Activated naive CD4-positive, alpha-beta T cell treated with anti-CD3 and anti-CD28 coated beads, Interleukin-2, amount 50 U/mL, for 24 hours (primary cell): Measurements from ENCODE around the gene CTDP1.

Source experiments
- H3K27ac Mint-ChIP-seq: one replicate; pipeline ENCODE4 v1.8.0; 2021; ENCODE audit warnings: mild to moderate bottlenecking, mixed read lengths
- H3K27me3 Mint-ChIP-seq: one replicate; pipeline ENCODE4 v1.8.0; 2021; ENCODE audit warnings: mixed read lengths
- H3K36me3 Mint-ChIP-seq: one replicate; pipeline ENCODE4 v1.8.0; 2021; ENCODE audit warnings: mixed read lengths
- H3K4me1 Mint-ChIP-seq: one replicate; pipeline ENCODE4 v1.8.0; 2021; ENCODE audit warnings: mixed read lengths
- H3K4me3 Mint-ChIP-seq: one replicate; pipeline ENCODE4 v1.8.0; 2021; ENCODE audit warnings: mild to moderate bottlenecking, mixed read lengths
- H3K9me3 Mint-ChIP-seq: one replicate; pipeline ENCODE4 v1.8.0; 2021; ENCODE audit warnings: mixed read lengths

The CTDP1 gene

DNA sequence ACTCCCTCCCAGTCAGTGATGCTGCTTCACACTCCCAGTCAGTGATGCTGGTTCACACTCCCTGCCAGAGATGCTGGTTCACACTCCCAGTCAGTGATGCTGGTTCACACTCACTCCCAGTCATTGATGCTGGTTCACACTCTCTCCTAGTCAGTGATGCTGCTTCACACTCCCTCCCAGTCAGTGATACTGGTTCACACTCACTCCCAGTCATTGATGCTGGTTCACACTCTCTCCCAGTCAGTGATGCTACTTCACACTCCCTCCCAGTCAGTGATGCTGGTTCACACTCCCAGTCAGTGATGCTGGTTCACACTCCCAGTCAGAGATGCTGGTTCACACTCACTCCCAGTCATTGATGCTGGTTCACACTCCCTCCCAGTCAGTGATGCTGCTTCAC lies 83.8 kb downstream of the CTDP1 start:
- H3K9me3 Mint-ChIP-seq, result peaks cover 28% of the 10 kb centered on the region
- no peaks in the 10 kb centered on the region for H3K4me1 Mint-ChIP-seq
- no peak overlapping the region for H3K4me3 Mint-ChIP-seq
- peaks cover 11% of the 10 kb centered on the region for H3K36me3 Mint-ChIP-seq
- H3K27ac Mint-ChIP-seq, result no peak overlapping the region
- H3K27me3 Mint-ChIP-seq, result peaks cover 5% of the 10 kb centered on the region

DNA sequence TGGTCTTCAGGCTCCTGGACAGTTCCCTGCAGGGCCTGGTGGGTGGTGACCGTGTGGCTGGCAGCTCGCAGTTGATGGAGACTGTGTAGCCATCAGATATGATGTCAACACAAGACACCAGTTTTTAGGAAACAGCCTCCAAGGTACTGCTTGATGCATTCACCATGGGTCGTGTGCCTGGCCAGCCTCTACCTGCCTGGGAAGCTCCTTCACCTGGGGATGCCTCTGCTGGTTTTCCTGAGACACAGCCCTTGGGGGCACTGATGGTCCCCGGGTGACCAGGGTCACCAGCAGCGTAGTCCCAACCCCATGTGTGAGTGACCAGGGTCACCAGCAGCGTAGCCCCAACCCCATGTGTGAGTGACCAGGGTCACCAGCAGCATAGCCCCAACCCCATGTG lies 84.5 kb downstream of the CTDP1 start:
- peaks cover 24% of the 10 kb centered on the region for H3K9me3 Mint-ChIP-seq
- peaks cover 7% of the 10 kb centered on the region for H3K36me3 Mint-ChIP-seq
- H3K4me3 Mint-ChIP-seq, result no peak overlapping the region
- no peak overlapping the region for H3K27ac Mint-ChIP-seq
- H3K27me3 Mint-ChIP-seq, result peaks cover 6% of the 10 kb centered on the region
- no peaks in the 10 kb centered on the region for H3K4me1 Mint-ChIP-seq

DNA sequence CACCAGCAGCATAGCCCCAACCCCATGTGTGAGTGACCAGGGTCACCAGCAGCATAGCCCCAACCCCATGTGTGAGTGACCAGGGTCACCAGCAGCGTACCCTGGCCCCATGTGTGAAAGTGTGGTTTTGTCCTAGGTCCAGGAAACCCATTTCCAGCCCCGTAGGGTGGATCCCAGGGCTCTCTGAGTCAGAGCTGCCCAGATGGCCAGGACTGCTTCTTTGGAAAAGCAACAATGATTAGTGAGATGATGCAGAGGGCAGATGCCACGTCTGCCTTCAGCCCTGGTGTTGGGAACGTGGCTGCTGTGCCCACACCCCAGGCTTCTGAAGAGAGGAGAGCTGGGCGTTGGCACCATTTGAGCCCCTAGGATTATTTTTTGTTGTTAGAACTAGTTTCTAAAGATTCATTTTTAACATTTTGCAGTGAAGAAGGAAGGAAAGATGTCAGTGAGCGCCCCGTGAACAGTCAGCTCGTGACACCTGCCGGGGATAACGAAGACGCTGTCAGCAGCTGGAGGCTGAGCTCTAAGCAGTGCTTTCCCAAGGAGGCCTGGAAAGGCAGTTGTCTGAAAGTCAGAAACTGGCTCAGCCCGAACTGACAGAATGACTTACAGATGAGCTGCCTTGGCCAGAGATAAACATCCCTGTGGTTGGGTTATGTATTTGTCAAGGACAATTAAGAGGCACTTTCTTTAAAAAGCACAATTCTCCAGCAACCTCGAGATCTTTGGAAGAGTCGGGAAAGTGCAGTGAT lies 86.1 kb downstream of the CTDP1 start:
- H3K27me3 Mint-ChIP-seq, result peaks cover 8% of the 10 kb centered on the region
- H3K36me3 Mint-ChIP-seq, result peaks cover 3% of the 10 kb centered on the region
- H3K9me3 Mint-ChIP-seq, result peaks cover 18% of the 10 kb centered on the region
- H3K4me1 Mint-ChIP-seq, result no peaks in the 10 kb centered on the region
- H3K27ac Mint-ChIP-seq, result no peak overlapping the region
- no peak overlapping the region for H3K4me3 Mint-ChIP-seq

DNA sequence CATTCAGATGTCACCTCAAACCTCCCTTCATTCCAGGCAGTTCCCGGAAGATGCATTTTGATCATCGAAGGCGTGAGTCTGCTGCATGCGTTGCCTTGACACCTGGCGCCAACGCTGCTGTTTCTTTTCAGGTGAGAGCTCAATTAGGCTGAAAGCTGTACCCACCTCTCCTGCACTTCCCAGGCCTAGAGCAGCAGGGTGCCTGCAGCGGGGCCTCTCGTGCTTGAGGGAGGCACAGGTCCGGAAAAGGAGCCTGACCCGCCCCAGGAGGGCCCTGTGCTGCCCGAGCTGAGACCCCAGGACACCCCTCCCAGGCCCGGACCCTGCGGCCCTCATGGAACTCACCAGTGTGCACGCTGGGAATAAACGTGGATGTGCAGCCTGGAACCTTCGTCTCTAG lies 86.7 kb downstream of the CTDP1 start:
- no peak overlapping the region for H3K27ac Mint-ChIP-seq
- H3K27me3 Mint-ChIP-seq, result peaks cover 8% of the 10 kb centered on the region
- no peak overlapping the region for H3K4me3 Mint-ChIP-seq
- peaks cover 3% of the 10 kb centered on the region for H3K36me3 Mint-ChIP-seq
- peaks cover 18% of the 10 kb centered on the region for H3K9me3 Mint-ChIP-seq
- H3K4me1 Mint-ChIP-seq, result no peaks in the 10 kb centered on the region

DNA sequence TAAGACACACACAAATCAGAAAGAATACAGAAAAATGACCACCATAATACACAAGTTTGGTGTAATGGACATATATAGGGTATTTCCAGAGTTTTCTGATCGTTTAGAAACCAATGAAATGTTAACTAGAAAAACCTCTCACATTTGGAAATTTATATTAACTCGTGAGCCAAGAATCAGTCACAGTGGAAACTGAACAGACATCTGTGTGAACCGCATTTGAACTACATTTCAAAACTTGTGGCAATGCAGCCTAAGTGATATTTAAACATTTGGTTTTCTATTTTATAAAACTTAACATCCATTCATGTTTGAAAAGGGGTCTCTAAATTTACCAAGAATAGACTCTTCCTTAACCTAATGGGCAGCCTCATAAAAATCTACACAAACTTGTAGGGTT lies 89.1 kb downstream of the CTDP1 start:
- Mint-ChIP-seq H3K27ac (no peak overlapping the region), H3K9me3 (peaks cover 9% of the 10 kb centered on the region), H3K36me3 (peaks cover 3% of the 10 kb centered on the region), H3K4me3 (no peak overlapping the region), H3K27me3 (peaks cover 14% of the 10 kb centered on the region), H3K4me1 (no peaks in the 10 kb centered on the region)

GRCh38 chr18:79769698-79770500 lies 90.3 kb downstream of the CTDP1 start:
- H3K27me3 Mint-ChIP-seq, result peaks cover 16% of the 10 kb centered on the region
- H3K27ac Mint-ChIP-seq, result no peak overlapping the region
- H3K4me1 Mint-ChIP-seq, result no peaks in the 10 kb centered on the region
- peaks cover 9% of the 10 kb centered on the region for H3K9me3 Mint-ChIP-seq
- no peak overlapping the region for H3K4me3 Mint-ChIP-seq
- H3K36me3 Mint-ChIP-seq, result peaks cover 3% of the 10 kb centered on the region

GRCh38 chr18:79770501-79770815 lies 90.9 kb downstream of the CTDP1 start:
- Mint-ChIP-seq H3K4me1 (no peaks in the 10 kb centered on the region), H3K27me3 (peaks cover 16% of the 10 kb centered on the region), H3K9me3 (peaks cover 9% of the 10 kb centered on the region), H3K36me3 (peaks cover 3% of the 10 kb centered on the region), H3K4me3 (no peak overlapping the region), H3K27ac (no peak overlapping the region)

DNA sequence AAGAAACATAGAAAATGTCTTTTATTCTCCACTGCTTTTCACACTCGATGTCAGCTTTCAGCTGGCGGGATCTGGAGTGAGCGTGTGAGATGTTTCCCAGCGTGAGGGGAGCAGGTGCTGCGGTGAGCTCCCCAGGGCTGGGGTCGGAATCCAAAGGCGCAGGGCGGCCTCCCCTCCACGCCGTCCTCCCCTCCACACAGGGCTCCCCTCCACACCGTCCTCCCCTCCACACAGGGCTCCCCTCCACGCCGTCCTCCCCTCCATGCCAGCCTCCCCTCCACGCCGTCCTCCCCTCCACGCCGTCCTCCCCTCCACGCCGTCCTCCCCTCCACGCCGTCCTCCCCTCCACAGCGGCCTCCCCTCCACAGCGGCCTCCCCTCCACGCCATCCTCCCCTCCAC lies 91.2 kb downstream of the CTDP1 start:
- Mint-ChIP-seq H3K4me3 (no peak overlapping the region), H3K27ac (no peak overlapping the region), H3K36me3 (peaks cover 3% of the 10 kb centered on the region), H3K27me3 (peaks cover 16% of the 10 kb centered on the region), H3K4me1 (no peaks in the 10 kb centered on the region), H3K9me3 (peaks cover 9% of the 10 kb centered on the region)

GRCh38 chr18:79771446-79772107 lies 92.0 kb downstream of the CTDP1 start:
- Mint-ChIP-seq H3K36me3 (peaks cover 3% of the 10 kb centered on the region), H3K4me3 (no peak overlapping the region), H3K27ac (no peak overlapping the region), H3K4me1 (no peaks in the 10 kb centered on the region), H3K9me3 (peaks cover 9% of the 10 kb centered on the region), H3K27me3 (peaks cover 16% of the 10 kb centered on the region)

- no peak overlapping the region for H3K4me3 Mint-ChIP-seq
- H3K36me3 Mint-ChIP-seq, result peaks cover 3% of the 10 kb centered on the region
- H3K27ac Mint-ChIP-seq, result no peak overlapping the region
- no peaks in the 10 kb centered on the region for H3K4me1 Mint-ChIP-seq
- H3K9me3 Mint-ChIP-seq, result peaks cover 9% of the 10 kb centered on the region
- peaks cover 14% of the 10 kb centered on the region for H3K27me3 Mint-ChIP-seq
These were observed 92.7 kb downstream of the CTDP1 start for GRCh38 chr18:79772108-79772864.

DNA sequence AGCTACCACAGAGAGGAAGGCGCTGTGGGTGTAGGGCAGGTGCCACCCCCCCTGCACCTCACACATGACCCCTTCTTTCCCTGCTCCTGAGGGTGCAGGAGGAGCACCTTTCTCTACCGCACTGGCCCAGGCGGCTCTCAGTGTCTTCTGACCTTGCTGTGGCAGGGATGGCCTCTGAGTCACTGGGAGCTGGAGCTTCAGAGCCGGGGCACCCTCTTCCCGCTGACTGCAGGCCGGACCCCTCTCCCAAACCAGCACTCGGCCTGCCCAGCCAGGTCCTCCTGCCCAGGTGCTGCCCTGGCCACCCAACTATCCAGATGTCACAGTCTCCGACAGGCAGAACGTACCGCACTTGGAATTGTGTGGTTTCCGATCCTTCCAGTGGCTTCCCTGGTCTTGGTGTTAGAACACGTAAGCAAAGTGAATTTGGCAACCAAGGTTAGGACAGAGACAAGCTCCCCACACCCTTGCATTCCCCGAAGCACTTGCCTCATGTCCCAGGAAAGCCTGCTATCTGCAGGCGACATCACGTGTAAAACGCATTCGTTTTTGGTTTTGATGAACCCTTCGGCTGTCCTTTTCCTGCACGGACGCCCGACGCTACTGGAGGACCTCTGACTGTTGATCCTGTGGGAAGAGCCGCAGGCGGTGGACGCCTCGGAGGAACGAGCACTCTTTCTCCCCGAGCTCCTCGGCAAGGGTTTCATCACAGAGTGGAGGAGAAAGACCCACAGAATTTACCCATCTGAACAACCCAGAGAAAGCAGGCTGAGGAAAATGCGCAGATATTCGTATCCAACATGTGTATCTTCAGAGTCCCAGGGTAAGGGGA lies 93.5 kb downstream of the CTDP1 start:
- Mint-ChIP-seq H3K27me3 (peaks cover 16% of the 10 kb centered on the region), H3K27ac (no peak overlapping the region), H3K9me3 (peaks cover 3% of the 10 kb centered on the region), H3K4me1 (no peaks in the 10 kb centered on the region), H3K4me3 (no peak overlapping the region), H3K36me3 (no peaks in the 10 kb centered on the region)

DNA sequence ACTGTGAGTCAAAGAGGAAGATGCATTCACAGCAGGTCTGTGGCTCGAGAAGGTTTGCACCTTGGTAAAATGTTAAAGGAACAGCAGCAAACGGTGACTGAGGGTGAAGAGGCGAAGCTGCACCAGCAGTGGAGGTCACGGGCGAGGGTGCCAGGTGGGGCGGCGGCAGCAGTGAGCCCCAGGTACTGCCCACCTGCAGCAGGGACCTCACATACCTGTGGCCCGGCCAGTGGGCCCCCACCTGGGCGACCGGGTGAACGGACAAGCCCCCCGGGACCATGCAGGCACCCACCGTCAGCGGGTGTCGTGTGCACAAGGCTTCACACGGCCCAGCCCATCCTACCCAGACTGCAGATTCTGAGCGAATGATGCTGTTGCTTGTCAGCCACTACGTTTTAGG lies 94.5 kb downstream of the CTDP1 start:
- Mint-ChIP-seq H3K9me3 (no peaks in the 10 kb centered on the region), H3K4me3 (no peak overlapping the region), H3K36me3 (no peaks in the 10 kb centered on the region), H3K4me1 (no peaks in the 10 kb centered on the region), H3K27me3 (peaks cover 17% of the 10 kb centered on the region), H3K27ac (no peak overlapping the region)

- Mint-ChIP-seq H3K4me1 (no peaks in the 10 kb centered on the region), H3K27ac (no peak overlapping the region), H3K9me3 (no peaks in the 10 kb centered on the region), H3K36me3 (no peaks in the 10 kb centered on the region), H3K27me3 (peaks cover 14% of the 10 kb centered on the region), H3K4me3 (no peak overlapping the region)
These were observed 96.0 kb downstream of the CTDP1 start for GRCh38 chr18:79775441-79776221.

GRCh38 chr18:79776674-79777073 lies 97.1 kb downstream of the CTDP1 start:
- H3K9me3 Mint-ChIP-seq, result no peaks in the 10 kb centered on the region
- peaks cover 14% of the 10 kb centered on the region for H3K27me3 Mint-ChIP-seq
- no peaks in the 10 kb centered on the region for H3K4me1 Mint-ChIP-seq
- H3K4me3 Mint-ChIP-seq, result no peak overlapping the region
- no peak overlapping the region for H3K27ac Mint-ChIP-seq
- H3K36me3 Mint-ChIP-seq, result no peaks in the 10 kb centered on the region
